Testis (tissue), 3 donors: ENCODE data around the gene RND1. TPM values are rescaled to one million over a fixed set of nuclear protein-coding genes. Genes with fewer than 3 reads are reported as not detected.
"Not testable (repeated sequence)": the region's sequence is repeated elsewhere in the genome, so short reads cannot be mapped to it uniquely, and the experiment has no call there.

Experiments used
- DNase-seq: peaks from one replicate; pipeline ENCODE4 v3.0.0-alpha.2; 2019
- H3K27ac ChIP-seq, 2 donors: fragments of 200-600 bp; sonication (generic); one replicate each; pipeline ENCODE4 v1.5.1; 2019
- H3K27me3 ChIP-seq: fragments of 200-600 bp; sonication (generic); one replicate; pipeline ENCODE4 v1.5.1; 2019
- H3K36me3 ChIP-seq: fragments of 200-600 bp; sonication (generic); one replicate; pipeline ENCODE4 v1.5.1; 2017; ENCODE audit warnings: low read depth; ENCODE audit errors: missing control alignments
- H3K4me1 ChIP-seq: fragments of 200-600 bp; sonication (generic); one replicate; pipeline ENCODE4 v1.5.1; 2019
- H3K4me3 ChIP-seq, 2 donors: fragments of 200-600 bp; sonication (generic); one replicate each; pipeline ENCODE4 v1.5.1; 2017 to 2019
- H3K9me3 ChIP-seq: fragments of 200-600 bp; sonication (generic); one replicate; pipeline ENCODE4 v1.5.1; 2017
- POLR2A ChIP-seq: fragments of 450-650 bp; IDR thresholded peaks from one replicate; pipeline ENCODE4 v1.6.1; 2017; ENCODE audit warnings: antibody characterized with exemption, mild to moderate bottlenecking, moderate library complexity
- WGBS, 2 donors: methylation state at CpG; one replicate each; pipeline ENCODE4 v1.1.5; 2018; 5-methylcytosine and 5-hydroxymethylcytosine counted together
- intact Hi-C: fragments of 100-400 bp; cut with DNase I; formaldehyde crosslinking; loops from one replicate; pipeline ENCODE4 v1.15.1; 2023; ENCODE audit warnings: low total_unique reads
- polyA plus RNA-seq: library from polyadenylated mRNA; stranded (reverse); fragments of 350-450 nt; fragmentation: Illumina TruSeq; extraction: RNeasy Lipid Tissue Mini Kit (QIAGEN cat#74804); gene quantifications from one replicate; pipeline ENCODE4 v1.2.3, GENCODE V29; 2014; ENCODE audit warnings: low read depth, low replicate concordance; ENCODE audit not compliant: insufficient read depth
- total RNA-seq, 2 donors: library from RNA; depleted of rRNA; stranded (reverse); fragments of >200 nt; gene quantifications; one replicate each; pipeline ENCODE4 v1.2.3, GENCODE V29; 2016
- TF ChIP-seq, protein P1 (sequence below), 3 experiments: fragments of 450-650 bp in 2 of 3; fragments of 200-600 bp in 1 of 3; sonication (generic) in 1 of 3; IDR thresholded peaks; one replicate each; pipeline ENCODE4 v1.5.1; 2016 to 2019; ENCODE audit warnings: antibody characterized with exemption in 3 of 3, mild to moderate bottlenecking in 2 of 3, moderate library complexity in 1 of 3

RND1 gene
- total and polyA plus RNA-seq, 3 donors from 2014 or later, result 0.81 to 1.2 (median 1.1) TPM

DNA sequence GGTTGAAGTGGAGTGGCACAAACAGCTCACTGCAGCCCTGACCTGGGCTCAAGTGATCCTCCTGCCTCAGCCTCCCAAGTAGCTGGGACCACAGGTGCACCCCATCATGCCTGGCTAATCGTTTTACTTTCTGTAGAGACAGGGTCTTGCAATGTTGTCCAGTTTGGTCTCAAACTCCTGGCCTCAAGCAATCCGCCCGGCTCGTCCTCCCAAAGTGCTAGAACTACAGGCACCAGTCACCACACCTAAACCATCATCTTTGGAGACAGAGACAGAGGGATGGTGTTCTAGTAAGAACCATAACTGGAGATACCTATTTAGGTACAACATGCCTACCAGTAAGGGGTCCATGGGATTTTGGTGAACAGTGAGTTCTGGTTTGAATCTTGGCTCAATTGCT is 11.2 kb downstream of the RND1 start:
- Histone ChIP-seq H3K4me1 (peaks cover 18% of the 10 kb centered on the region), H3K9me3 (no peaks in the 10 kb centered on the region), H3K27ac (no peak overlapping the region), H3K4me3 (no peak overlapping the region), H3K27me3 (no peaks in the 10 kb centered on the region), H3K36me3 (no peaks in the 10 kb centered on the region)
- WGBS, 2 donors, result 83 to 93% methylated on average over 3 to 4 of the region's 4 CpGs
- no peak for DNase-seq
- intact Hi-C loops, result no loop called here
- TF ChIP-seq POLR2A, result no peak
- TF ChIP-seq, protein P1, sequence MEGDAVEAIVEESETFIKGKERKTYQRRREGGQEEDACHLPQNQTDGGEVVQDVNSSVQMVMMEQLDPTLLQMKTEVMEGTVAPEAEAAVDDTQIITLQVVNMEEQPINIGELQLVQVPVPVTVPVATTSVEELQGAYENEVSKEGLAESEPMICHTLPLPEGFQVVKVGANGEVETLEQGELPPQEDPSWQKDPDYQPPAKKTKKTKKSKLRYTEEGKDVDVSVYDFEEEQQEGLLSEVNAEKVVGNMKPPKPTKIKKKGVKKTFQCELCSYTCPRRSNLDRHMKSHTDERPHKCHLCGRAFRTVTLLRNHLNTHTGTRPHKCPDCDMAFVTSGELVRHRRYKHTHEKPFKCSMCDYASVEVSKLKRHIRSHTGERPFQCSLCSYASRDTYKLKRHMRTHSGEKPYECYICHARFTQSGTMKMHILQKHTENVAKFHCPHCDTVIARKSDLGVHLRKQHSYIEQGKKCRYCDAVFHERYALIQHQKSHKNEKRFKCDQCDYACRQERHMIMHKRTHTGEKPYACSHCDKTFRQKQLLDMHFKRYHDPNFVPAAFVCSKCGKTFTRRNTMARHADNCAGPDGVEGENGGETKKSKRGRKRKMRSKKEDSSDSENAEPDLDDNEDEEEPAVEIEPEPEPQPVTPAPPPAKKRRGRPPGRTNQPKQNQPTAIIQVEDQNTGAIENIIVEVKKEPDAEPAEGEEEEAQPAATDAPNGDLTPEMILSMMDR (IDR thresholded peaks at IDR 0.05), result no peak

GRCh38 chr12:48852734-48853688 is 12.7 kb downstream of the RND1 start:
- 0 to 1% methylated on average over 11 of the region's 11 CpGs for WGBS, 2 donors
- H3K4me3 ChIP-seq, result peak overlapping the region; percentile 22 to 80
- intact Hi-C loops, result no loop called here
- H3K27me3 ChIP-seq, result no peaks in the 10 kb centered on the region
- no peaks in the 10 kb centered on the region for H3K9me3 ChIP-seq
- TF ChIP-seq POLR2A, result no peak
- TF ChIP-seq, protein P1 (IDR thresholded peaks at IDR 0.05), result peak; percentile 91 to 98 (median 95)
- H3K4me1 ChIP-seq, result peaks cover 18% of the 10 kb centered on the region
- H3K27ac ChIP-seq, result peak overlapping the region in 1 of 2 donors; percentile 37
- DNase-seq, result peak; percentile 96
- H3K36me3 ChIP-seq, result no peaks in the 10 kb centered on the region

GRCh38 chr12:48851883-48852733 is 13.6 kb downstream of the RND1 start, which contains the start of gene DDX23:
DDX23 (minus strand) TSS chr12:48852163; CDS start chr12:48845782, 6,381 bp downstream.
- H3K9me3 ChIP-seq, result no peaks in the 10 kb centered on the region
- intact Hi-C loops, result no loop called here
- 0% methylated on average over 25 to 53 of the region's 53 CpGs for WGBS, 2 donors

GRCh38 chr12:48842021-48842420 is 23.6 kb downstream of the RND1 start:
- 93% methylated on average over 15 of the region's 29 CpGs; no CpG with 5 or more reads in 1 of the 2 donors for WGBS, 2 donors
- H3K4me3 ChIP-seq, H3K9me3 ChIP-seq, intact Hi-C loops, H3K27ac ChIP-seq, H3K36me3 ChIP-seq, DNase-seq, H3K4me1 ChIP-seq, H3K27me3 ChIP-seq: not testable (repeated sequence)

More at GRCh38 chr12:48851883-48852733, 13.6 kb downstream of the RND1 start, which contains the start of gene DDX23:
- TF ChIP-seq, protein P1 (IDR thresholded peaks at IDR 0.05), result peak in 1 of 3 experiments; percentile 15
- no peak for TF ChIP-seq POLR2A
- peak; percentile 96 for DNase-seq
- Histone ChIP-seq H3K36me3 (no peaks in the 10 kb centered on the region), H3K4me1 (peaks cover 18% of the 10 kb centered on the region), H3K27me3 (no peaks in the 10 kb centered on the region), H3K27ac (peak within 1 kb of the TSS; percentile 55 to 72), H3K4me3 (peak within 1 kb of the TSS; percentile 68 to 80)

- WGBS, 2 donors, result 83 to 96% methylated on average over 4 of the region's 4 CpGs
- Histone ChIP-seq H3K27ac (no peak overlapping the region), H3K4me1 (no peaks in the 10 kb centered on the region), H3K9me3 (no peaks in the 10 kb centered on the region), H3K27me3 (no peaks in the 10 kb centered on the region), H3K4me3 (no peak overlapping the region), H3K36me3 (no peaks in the 10 kb centered on the region)
- intact Hi-C loops, result no loop called here
- TF ChIP-seq, protein P1 (IDR thresholded peaks at IDR 0.05), result no peak
- no peak for DNase-seq
Measured at GRCh38 chr12:48838048-48838447, 27.6 kb downstream of the RND1 start.
